ENCODE results near the gene DAPK1. TPM values are rescaled to one million over a fixed set of nuclear protein-coding genes. Genes with fewer than 3 reads are reported as not detected.

Gene DAPK1
- polyA plus RNA-seq, 2 of the 4 experiments (the other 2 are of a cell fraction): 55.2 to 67.2 TPM

DNA sequence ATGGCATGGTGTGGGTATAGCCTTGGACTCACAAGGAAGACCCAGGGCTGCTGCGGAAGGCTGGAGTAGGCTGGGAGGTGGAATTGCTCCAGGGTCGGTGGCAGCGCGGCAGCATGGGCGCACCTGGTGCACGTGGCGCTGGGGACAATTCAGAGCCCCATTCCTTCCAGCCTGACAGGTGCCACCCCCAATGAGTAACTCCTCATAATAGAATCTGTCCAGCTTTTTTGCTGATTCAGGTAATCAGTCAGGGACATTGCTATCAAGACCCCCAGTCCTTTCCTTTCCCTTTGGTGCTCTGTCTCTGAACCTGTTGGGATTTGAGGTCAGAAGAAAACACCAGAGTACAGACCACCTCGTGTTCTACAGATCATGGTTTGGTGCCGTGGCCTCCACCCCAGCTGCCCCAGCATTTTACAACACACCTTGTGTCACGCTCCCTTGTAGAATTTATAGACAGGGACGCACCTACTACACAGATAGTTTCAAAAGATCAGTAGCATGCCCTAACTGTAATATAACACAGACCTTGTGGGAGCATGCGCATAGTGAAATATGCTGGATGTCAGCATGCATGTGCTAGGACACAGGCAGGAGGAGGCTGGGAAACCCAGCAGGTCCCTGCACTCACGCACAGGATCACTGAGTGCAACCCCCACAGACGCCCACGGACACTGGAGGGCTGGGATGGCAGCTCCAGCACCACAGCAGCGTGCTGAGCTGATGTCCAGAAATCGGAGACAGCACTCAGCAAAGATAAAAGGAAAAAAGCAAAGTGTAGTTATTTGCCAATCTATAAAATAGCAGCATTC lies 180.3 kb downstream of the DAPK1 start:
- DNase-seq (ENCODE audit: low read depth in 1 of 2, low spot score in 1 of 2) (no peak), ATAC-seq (peak in 1 of 2 experiments; percentile 21; a peak in 2 of 6 replicates), FAIRE-seq (no peak)
- no peaks in the 10 kb centered on the region for H3K9me3 ChIP-seq
- H3K4me3 ChIP-seq: no peak overlapping the region
- TF ChIP-seq MAFK (IDR thresholded peaks at IDR 0.05; ENCODE audit: partially characterized antibody) (peak; percentile 82), EP300 (IDR thresholded peaks at IDR 0.05) (no peak), ZNF302 (CRISPR knock-in tag; IDR thresholded peaks at IDR 0.05) (no peak), CHD4 (IDR thresholded peaks at IDR 0.05; ENCODE audit: borderline replicate concordance) (no peak)
- TF ChIP-seq, protein P1, sequence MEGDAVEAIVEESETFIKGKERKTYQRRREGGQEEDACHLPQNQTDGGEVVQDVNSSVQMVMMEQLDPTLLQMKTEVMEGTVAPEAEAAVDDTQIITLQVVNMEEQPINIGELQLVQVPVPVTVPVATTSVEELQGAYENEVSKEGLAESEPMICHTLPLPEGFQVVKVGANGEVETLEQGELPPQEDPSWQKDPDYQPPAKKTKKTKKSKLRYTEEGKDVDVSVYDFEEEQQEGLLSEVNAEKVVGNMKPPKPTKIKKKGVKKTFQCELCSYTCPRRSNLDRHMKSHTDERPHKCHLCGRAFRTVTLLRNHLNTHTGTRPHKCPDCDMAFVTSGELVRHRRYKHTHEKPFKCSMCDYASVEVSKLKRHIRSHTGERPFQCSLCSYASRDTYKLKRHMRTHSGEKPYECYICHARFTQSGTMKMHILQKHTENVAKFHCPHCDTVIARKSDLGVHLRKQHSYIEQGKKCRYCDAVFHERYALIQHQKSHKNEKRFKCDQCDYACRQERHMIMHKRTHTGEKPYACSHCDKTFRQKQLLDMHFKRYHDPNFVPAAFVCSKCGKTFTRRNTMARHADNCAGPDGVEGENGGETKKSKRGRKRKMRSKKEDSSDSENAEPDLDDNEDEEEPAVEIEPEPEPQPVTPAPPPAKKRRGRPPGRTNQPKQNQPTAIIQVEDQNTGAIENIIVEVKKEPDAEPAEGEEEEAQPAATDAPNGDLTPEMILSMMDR (IDR thresholded peaks at IDR 0.05): no peak
- TF ChIP-seq, protein P2, sequence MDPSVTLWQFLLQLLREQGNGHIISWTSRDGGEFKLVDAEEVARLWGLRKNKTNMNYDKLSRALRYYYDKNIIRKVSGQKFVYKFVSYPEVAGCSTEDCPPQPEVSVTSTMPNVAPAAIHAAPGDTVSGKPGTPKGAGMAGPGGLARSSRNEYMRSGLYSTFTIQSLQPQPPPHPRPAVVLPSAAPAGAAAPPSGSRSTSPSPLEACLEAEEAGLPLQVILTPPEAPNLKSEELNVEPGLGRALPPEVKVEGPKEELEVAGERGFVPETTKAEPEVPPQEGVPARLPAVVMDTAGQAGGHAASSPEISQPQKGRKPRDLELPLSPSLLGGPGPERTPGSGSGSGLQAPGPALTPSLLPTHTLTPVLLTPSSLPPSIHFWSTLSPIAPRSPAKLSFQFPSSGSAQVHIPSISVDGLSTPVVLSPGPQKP (IDR thresholded peaks at IDR 0.05; ENCODE audit: low read depth, low read length): no peak
- H3K4me1 ChIP-seq: peaks cover 7% of the 10 kb centered on the region; the same call in 2 of the 3 replicates
- POLR2A ChIA-PET: no interaction called here
- H3K27ac ChIP-seq: no peak overlapping the region
- H3K4me2 ChIP-seq: no peak overlapping the region
- CTCF ChIA-PET: interaction anchor here (0.7 to 21.0 kb wide), 23 partner anchors 7 to 364 kb away, joined by 3 to 473 read pairs (median 3); partner anchors contain the start of genes CTSL, DAPK1 and SPATA31E1
- 91% methylated on average over 17 of the region's 17 CpGs for WGBS (ENCODE audit: missing lambda C conversion rate)

- Histone ChIP-seq H3K27ac (no peak overlapping the region; a peak in 1 of 6 replicates), H3K4me1 (peaks cover 7% of the 10 kb centered on the region; the same call in 2 of the 3 replicates), H3K4me2 (no peak overlapping the region), H3K4me3 (no peak overlapping the region), H3K9me3 (no peaks in the 10 kb centered on the region)
- TF ChIP-seq PHF8 (IDR thresholded peaks at IDR 0.05; ENCODE audit: borderline replicate concordance, low read depth): no peak
- peak; percentile 78 to 83 for TF ChIP-seq RAD21 (conservative IDR thresholded peaks at IDR 0.05 in 1 of 2, IDR thresholded peaks at IDR 0.05 in 1 of 2)
- TF ChIP-seq SMC3 (IDR thresholded peaks at IDR 0.05): peak; percentile 84
- no peak for TF ChIP-seq JUN (IDR thresholded peaks at IDR 0.05)
- TF ChIP-seq HEYL (CRISPR knock-in tag; IDR thresholded peaks at IDR 0.05): no peak
- no peak for TF ChIP-seq HOXB5 (CRISPR knock-in tag; IDR thresholded peaks at IDR 0.05)
- no peak for TF ChIP-seq GATA3 (IDR thresholded peaks at IDR 0.05; ENCODE audit: borderline replicate concordance)
- TF ChIP-seq HOXA7 (CRISPR knock-in tag; IDR thresholded peaks at IDR 0.05): no peak
- TF ChIP-seq, protein P1 (IDR thresholded peaks at IDR 0.05): peak; percentile 82
- DNase-seq (ENCODE audit: low read depth in 1 of 2, low spot score in 1 of 2) (peak; percentile 73 to 75), ATAC-seq (peak; percentile 56 to 85; a peak in 5 of 6 replicates), FAIRE-seq (peak; percentile 49)
- WGBS (ENCODE audit: missing lambda C conversion rate): 61% methylated on average over 9 of the region's 9 CpGs
- POLR2A ChIA-PET: no interaction called here
- CTCF ChIA-PET: interaction anchor here (0.7 to 21.0 kb wide), 22 partner anchors 8 to 363 kb away, joined by 3 to 473 read pairs (median 3); partner anchors contain the start of genes CTSL, DAPK1 and SPATA31E1
These were observed 181.1 kb downstream of the DAPK1 start for GRCh38 chr9:87678650-87679355.

Measured in A549 (cell line).